HL-60 (cell line): Measurements from ENCODE around the gene SERPINA9.

Source experiments
- DNase-seq, 2 experiments: peaks; one replicate each; pipeline ENCODE4 v3.0.0-alpha.2; 2010 to 2020; ENCODE audit warnings: low read depth in 1 of 2, low spot score in 1 of 2
- H3K27ac ChIP-seq: fragments of 250-450 bp; sonication (Bioruptor Pico); replicated peaks from 2 replicates; pipeline ENCODE4 v1.5.1; 2020; ENCODE audit warnings: mild to moderate bottlenecking, moderate library complexity
- H3K27me3 ChIP-seq: fragments of 250-450 bp; sonication (Bioruptor Pico); 2 replicates; pipeline ENCODE4 v1.5.1; 2021; ENCODE audit warnings: mild to moderate bottlenecking, moderate library complexity; ENCODE audit not compliant: insufficient read depth, poor library complexity, severe bottlenecking
- H3K4me3 ChIP-seq: replicated peaks from 2 replicates; pipeline ENCODE4 v1.5.1; 2011; ENCODE audit warnings: mild to moderate bottlenecking, control low read depth, low read length; ENCODE audit not compliant: insufficient read depth
- GABPA ChIP-seq: IDR thresholded peaks from 2 replicates; pipeline ENCODE4 v1.6.1; 2012; ENCODE audit warnings: low read depth
- POLR2AphosphoS5 ChIP-seq: IDR thresholded peaks from 2 replicates; pipeline ENCODE4 v1.6.1; 2012; ENCODE audit warnings: low read depth
- REST ChIP-seq: IDR thresholded peaks from 2 replicates; pipeline ENCODE4 v1.6.1; 2012; ENCODE audit warnings: low read depth; ENCODE audit not compliant: insufficient replicate concordance
- SPI1 ChIP-seq: IDR thresholded peaks from 2 replicates; pipeline ENCODE4 v1.6.1; 2012; ENCODE audit warnings: low read depth, mild to moderate bottlenecking, borderline replicate concordance
- TF ChIP-seq, protein P1 (sequence below): IDR thresholded peaks from one replicate; pipeline ENCODE4 v1.5.1; 2011; ENCODE audit warnings: low read length, control low read depth, inconsistent platforms; ENCODE audit not compliant: insufficient read depth

Gene SERPINA9

GRCh38 chr14:94451826-94452225, 24.2 kb downstream of the SERPINA9 start:
- peaks cover 8% of the 10 kb centered on the region for H3K27me3 ChIP-seq
- TF ChIP-seq POLR2AphosphoS5, result no peak
- TF ChIP-seq REST, result no peak
- TF ChIP-seq, protein P1, sequence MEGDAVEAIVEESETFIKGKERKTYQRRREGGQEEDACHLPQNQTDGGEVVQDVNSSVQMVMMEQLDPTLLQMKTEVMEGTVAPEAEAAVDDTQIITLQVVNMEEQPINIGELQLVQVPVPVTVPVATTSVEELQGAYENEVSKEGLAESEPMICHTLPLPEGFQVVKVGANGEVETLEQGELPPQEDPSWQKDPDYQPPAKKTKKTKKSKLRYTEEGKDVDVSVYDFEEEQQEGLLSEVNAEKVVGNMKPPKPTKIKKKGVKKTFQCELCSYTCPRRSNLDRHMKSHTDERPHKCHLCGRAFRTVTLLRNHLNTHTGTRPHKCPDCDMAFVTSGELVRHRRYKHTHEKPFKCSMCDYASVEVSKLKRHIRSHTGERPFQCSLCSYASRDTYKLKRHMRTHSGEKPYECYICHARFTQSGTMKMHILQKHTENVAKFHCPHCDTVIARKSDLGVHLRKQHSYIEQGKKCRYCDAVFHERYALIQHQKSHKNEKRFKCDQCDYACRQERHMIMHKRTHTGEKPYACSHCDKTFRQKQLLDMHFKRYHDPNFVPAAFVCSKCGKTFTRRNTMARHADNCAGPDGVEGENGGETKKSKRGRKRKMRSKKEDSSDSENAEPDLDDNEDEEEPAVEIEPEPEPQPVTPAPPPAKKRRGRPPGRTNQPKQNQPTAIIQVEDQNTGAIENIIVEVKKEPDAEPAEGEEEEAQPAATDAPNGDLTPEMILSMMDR, result no peak
- no peak for TF ChIP-seq SPI1
- no peak for TF ChIP-seq GABPA
- DNase-seq, result no peak
- H3K4me3 ChIP-seq, result no peak overlapping the region
- H3K27ac ChIP-seq, result no peak overlapping the region

GRCh38 chr14:94451091-94451771, 24.8 kb downstream of the SERPINA9 start:
- Histone ChIP-seq H3K27ac (no peak overlapping the region), H3K4me3 (no peak overlapping the region), H3K27me3 (peaks cover 11% of the 10 kb centered on the region)
- no peak for DNase-seq
- TF ChIP-seq REST (no peak), SPI1 (no peak), GABPA (no peak), POLR2AphosphoS5 (no peak)
- TF ChIP-seq, protein P1, result no peak

- H3K27ac ChIP-seq, result no peak overlapping the region
- H3K4me3 ChIP-seq, result no peak overlapping the region
- no peak for DNase-seq
- H3K27me3 ChIP-seq, result peaks cover 11% of the 10 kb centered on the region
- TF ChIP-seq, protein P1, result no peak
- no peak for TF ChIP-seq POLR2AphosphoS5
- no peak for TF ChIP-seq REST
- no peak for TF ChIP-seq SPI1
- no peak for TF ChIP-seq GABPA
Observed at GRCh38 chr14:94450722-94451090, 25.3 kb downstream of the SERPINA9 start.
